ENCODE data around the gene AKAP9.
A peak's percentile ranks its signal among the peaks of the same experiment; 100 is the strongest.
"Not testable (repeated sequence)": the region's sequence is repeated elsewhere in the genome, so short reads cannot be mapped to it uniquely, and the experiment has no call there.

AKAP9 gene

DNA sequence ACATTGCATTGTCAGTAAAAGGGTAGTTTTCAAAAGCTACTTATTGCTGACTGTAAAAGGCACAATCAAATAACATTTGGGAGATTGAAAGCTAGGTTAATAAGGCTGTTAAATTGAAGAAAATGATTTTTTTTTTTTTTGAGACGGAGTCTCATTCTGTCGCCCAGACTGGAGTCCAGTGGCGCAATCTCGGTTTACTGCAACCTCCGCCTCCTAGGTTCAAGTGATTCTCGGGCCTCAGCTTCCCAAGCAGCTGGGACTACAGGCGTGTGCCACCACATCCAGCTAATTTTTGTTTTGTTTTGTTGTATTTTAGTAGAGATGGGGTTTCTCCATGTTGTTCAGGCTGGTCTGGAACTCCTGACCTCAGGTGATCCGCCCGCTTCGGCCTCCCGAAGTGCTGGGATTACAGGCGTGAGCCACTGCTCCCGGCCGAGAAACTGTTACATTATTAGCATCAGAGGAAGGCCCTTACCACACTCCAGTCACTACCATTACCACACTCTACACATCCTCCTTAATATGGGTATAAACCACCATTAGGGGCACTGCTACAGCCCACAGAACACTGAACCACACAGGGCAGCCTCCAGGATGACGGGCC lies 192.6 kb downstream of the AKAP9 start:
- no peak for DNase-seq (ENCODE audit: low read depth in 1 of 2, low spot score in 1 of 2)

DNA sequence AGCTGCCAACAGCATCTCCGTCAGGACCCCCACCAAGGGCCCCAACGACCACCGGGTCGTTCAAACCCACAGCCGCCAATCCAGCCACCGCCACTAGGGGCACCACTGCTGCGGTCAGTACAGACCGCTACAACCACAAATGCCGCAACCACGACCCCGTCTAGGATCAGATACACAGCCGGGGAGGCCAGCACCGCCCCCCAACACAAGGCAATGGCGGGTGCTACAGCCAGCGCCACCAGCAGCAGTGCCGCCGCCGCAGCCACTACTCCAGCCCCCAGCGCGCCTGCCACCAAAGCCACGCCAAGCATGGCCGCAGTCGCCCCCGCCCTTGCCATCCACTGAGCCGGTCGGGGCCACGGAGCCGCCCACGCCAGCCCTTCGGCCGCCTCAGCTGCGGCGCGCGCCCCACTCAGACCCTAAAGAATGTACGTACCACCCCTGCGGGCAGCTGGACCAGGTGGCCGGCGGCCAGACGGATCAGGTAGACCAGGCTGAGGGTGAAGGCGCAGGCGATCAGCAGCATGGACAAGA lies 193.1 kb downstream of the AKAP9 start:
- peak; percentile 30 for DNase-seq (ENCODE audit: low read depth in 1 of 2, low spot score in 1 of 2)

DNA sequence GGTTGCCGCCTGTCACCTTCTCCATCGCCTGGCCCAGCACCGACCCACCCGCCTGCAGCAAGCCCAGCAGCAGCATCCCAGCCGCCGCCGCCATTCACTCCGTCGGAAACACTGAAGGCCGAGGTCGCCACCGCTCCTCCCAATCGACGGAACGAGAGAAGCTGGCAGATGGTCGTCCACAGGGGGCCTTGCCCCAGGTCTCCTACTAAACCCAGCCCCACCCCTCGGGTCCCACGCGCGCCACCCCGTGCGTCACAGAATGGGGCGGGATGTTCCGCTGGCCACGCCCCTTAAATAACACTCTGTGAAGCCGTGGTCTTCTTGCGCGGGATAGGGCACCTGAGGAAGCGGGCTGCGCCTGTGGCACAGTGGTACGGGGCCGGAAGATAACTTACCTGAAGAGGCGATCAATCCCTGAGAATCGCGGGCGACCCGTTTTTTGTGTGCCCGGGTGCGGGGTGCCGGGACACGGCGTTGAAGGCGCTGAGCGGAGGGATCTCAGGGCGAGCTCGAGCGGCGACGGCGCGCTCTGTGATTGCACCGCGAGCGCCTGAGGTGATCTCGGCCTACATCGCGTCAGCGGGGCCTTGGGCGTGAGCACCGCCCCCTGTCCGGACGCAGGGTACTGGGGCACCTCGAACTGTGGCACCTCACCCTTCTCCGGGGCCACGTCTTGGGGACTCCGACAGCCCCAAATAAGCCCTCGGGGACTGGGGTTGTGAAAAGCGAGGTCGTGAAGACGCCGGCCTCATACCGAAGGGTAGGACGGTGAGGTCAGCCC lies 193.8 kb downstream of the AKAP9 start, which contains the start of gene CYP51A1:
Gene CYP51A1 (minus strand): TSS at position 207 of the 781 bp plus-strand sequence. CDS start 113 bp downstream, at position 94.
- DNase-seq (ENCODE audit: low read depth in 1 of 2, low spot score in 1 of 2) = peak; percentile 86 to 95

DNA sequence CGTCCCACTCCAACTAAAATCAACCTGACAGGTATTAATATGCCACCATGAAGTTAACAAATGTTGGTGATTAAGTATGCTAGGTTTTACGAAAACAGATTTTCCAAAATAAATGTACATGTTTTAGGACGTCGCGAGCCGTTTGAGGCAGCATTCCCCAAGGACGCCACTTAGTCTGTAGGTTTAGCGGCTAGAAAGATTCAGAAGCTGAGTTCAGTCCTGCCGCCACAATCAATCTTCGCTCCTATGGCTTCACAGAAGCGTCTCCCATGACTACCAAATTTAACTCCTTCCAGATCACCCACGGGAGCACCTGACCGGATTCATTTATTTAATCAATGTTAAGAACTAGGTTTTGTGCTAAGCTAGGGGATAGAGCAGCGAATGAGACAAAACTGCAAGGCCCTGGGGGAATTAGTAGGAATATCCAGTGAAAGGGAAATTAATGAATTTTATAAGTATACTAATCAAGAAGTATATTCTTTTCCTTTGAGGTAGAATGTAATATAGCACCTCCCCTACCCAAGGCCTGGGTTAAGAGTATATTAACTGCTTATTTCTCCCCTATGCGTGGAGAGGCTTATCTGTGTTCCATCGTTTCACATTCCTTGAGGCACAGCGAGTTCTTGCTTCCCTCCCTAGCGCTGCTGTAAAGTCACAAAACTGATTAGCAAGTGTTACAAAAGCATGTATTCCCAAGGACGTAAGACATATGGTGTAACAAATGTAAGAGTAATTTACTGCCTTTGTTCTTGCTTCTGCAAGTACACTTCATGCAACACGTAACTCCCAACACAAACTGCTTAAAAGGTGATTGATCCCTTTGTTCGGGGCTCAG lies 194.6 kb downstream of the AKAP9 start:
- no peak for DNase-seq (ENCODE audit: low read depth in 1 of 2, low spot score in 1 of 2)

DNA sequence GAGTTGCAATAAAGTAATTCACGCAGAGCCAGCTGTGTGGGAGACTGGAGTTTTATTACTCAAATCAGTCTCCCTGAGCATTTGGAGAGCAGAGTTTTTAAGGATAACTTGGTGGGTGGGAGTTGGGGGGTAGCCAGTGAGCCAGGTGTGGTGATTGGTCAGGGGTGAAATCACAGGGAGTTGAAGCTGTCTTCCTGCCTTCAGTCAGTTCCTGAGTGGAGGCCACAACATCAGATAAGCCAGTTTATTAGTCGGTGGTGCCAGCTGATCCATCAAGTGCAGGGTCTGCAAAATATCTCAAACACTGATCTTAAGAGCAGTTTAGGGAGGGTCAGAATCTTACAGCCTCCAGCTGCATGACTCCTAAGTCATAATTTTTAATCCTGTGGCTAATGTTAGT lies 196.9 kb downstream of the AKAP9 start:
- no peak for DNase-seq (ENCODE audit: low read depth in 1 of 2, low spot score in 1 of 2)

DNA sequence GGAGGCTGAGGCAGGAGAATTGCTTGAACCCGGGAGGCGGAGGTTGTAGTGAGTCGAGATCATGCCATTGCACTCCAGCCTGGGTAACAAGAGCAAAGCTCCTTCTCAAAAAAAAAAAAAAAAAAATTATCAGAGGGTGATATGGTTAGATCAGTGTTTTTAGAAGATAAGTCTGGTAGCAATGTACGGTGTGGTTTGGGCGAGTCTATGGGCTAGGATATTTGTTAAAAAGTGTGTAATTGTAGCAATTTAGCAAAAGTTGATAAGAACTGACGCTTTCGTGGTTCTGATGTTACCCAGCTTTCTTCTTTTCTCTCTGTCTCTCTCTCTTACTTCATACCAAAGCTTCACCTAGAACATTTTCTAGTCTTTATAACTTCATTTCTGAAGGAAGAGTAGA lies 200.5 kb downstream of the AKAP9 start:
- DNase-seq (ENCODE audit: low read depth in 1 of 2, low spot score in 1 of 2) = no peak

DNA sequence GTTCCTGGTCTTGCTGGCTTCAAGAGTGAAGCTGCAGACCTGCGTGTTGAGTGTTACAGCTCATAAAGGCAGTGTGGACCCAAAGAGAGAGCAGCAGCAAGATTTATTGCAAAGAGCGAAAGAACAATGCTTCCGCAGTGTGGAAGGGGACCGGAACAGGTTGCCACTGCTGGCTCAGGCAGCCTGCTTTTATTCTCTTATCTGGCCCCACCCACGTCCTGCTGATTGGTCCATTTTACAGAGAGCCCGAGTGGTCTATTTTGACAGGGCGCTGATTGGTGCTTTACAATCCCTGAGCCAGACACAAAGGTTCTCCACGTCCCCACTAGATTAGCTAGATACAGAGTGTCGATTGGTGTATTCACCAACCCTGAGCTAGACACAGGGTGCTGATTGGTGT lies 202.1 kb downstream of the AKAP9 start:
- DNase-seq (ENCODE audit: low read depth in 1 of 2, low spot score in 1 of 2) = not testable (repeated sequence)

DNA sequence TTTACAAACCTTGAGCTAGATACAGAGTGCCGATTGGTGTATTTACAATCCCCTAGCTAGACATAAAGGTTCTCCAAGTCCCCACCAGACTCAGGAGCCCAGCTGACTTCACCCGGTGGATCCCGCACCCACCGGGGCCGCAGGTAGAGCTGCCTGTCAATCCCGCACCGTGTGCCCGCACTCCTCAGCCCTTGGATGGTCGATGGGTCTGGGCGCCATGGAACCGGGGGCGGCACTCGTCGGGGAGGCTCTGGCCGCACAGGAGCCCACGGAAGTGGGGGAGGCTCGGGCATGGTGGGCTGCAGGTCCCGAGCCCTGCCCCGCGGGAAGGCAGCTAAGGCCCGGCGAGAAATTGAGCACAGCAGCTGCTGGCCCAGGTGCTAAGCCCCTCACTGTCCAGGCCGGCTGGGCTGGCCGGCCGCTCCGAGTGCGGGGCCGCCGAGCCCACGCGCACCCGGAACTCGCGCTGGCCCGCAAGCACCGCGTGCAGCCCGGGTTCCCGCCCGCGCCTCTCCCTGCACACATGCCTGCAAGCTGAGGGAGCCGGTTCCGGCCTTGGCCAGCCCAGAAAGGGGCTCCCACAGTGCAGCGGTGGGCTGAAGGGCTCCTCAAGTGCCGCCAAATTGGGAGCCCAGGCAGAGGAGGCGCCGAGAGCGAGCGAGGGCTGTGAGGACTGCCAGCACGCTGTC lies 202.7 kb downstream of the AKAP9 start:
- DNase-seq (ENCODE audit: low read depth in 1 of 2, low spot score in 1 of 2) = not testable (repeated sequence)

DNA sequence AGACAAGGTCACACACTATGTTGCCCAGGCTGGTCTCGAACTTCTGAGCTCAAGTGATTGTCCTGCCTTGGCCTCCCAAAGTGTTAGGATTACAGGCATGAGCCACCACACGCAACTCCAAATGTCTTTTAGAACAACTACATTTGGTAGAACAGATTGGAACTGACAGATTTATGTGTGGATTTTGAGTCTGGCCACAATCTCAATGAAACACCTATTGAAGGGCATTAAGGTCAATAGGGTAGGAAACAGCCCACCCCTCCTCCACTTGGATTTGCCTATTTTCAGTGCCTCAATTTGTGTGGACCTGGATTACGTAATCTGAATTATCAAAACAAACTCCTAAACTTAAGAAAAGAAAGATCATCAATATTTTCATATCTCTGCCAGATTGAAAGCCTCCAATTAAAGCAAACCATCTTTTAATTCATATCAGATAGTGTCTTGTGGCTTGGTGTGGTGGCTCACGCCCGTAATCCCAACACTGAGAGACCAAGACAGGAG lies 209.1 kb downstream of the AKAP9 start:
- no peak for DNase-seq (ENCODE audit: low read depth in 1 of 2, low spot score in 1 of 2)

DNA sequence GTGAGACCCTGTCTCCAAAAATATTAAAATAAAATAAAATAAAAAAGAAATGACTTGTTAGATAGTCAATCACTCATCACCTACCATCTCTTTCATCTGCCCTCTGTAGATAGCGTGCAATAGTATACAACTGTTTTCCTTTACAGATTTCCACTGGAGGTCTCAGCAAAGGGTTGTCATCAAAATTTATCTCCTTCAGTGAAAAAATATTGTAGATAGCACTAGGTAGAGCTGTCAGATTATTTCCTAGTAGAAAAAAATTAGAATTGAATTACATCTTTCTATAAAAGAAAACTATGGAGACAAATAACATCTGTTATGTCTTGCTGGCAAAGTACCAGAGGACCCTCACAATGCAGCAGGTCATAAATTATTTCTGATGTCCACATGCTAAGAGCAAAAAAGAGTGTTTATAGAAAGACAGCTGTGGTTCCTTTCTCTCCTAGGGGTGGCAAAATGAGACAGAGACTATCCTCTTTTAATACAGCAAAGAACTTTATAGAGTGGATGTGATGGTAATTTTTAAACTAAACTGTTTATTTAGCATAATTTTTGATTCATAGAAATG lies 209.9 kb downstream of the AKAP9 start:
- no peak for DNase-seq (ENCODE audit: low read depth in 1 of 2, low spot score in 1 of 2)

DNA sequence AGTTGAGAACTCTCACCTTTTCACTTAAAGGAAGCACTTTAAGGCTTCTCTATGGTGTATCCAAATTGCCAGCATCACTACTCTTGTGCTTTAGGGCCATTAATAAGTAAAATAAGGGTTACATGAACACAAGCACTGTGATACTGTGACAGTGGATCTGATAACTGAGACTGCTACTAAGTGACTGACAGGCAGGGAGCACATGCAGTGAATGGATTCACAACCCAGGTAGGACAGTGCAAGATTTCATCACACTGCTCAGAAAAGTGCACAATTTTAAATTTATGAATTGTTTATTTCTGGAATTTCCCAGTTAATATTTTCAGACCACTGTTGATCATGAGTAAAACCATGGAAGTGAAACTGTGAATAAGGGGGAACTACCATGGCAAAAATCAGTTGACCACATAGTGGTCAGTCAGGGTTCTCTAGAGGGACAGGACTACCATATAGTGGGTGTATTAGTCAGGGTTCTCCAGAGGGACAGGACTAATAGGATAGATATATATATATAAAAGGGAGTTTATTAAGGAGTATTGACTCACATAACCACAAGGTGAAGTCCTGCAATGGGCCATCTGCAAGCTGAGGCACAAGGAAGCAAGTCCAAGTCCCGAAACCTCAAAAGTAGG lies 214.6 kb downstream of the AKAP9 start:
- no peak for DNase-seq (ENCODE audit: low read depth in 1 of 2, low spot score in 1 of 2)

DNA sequence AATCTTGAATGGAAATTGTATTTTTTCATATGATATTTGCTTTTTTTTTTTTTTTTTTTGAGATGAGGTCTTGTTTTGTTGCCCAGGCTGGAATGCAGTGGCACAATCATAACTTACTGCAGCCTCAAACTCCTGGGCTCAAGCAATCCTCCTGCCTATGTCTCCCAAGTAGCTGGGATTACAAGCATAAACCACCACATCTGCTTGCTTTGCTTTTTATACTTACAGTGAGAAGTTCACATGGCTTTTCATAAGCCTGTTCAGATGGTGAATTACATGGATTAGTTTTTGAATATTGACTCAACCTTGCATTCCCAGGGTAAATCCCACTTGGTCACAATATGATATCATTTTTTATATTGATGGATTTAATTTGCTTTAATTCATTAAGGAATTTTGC lies 216.3 kb downstream of the AKAP9 start:
- no peak for DNase-seq (ENCODE audit: low read depth in 1 of 2, low spot score in 1 of 2)

DNA sequence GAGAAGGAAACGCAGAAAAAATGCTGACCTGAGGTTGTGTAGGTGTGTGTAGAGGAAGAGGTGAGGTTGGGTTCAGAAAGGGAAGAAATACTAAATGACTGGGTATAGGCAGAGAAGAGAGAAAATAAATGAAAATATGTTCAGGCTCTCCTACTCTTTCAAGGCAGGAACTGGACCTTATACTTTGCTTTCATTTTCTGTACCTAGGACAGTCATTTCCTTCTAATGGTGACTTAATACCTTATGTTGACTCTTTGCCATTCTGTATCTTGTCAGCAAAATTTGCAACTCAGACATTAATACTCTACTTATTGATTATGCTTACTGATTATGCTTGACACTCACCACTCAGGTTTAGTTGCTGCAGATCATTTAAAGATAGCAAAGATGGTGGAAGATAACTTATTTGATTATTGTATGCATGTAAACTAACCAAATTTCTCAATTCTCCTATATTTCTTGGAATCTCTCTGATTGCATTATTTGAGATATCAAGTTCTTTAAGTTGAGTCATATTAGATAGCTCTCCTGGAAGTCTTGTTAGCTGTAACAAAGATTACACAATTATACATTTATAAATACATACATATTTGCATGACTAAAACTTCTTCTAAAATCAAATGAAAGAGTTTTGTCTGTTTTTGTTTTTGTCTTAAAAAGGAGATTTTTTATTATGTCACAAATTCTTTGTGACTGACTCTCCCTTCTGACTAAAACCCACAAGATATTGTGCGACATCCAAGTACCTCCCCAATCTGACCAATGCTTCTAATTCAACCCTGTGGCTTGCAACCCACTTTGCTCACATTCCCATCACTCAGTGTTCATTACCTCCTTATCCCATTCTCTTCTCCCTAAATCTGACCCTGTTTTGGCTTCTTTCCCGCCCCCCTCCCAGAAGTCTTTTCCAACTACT lies 218.3 kb downstream of the AKAP9 start:
- no peak for DNase-seq (ENCODE audit: low read depth in 1 of 2, low spot score in 1 of 2)

Measured in activated CD4-positive, alpha-beta T cell treated with anti-CD3 and anti-CD28 coated beads, Interleukin-2, amount 50 U/mL, for 24 hours (primary cell).